Adrenal gland (tissue), 5 donors: Measurements from ENCODE around the gene ST8SIA1.

Experiments used
- POLR2A ChIP-seq, 2 donors: fragments of 450-650 bp; IDR thresholded peaks; one replicate each; pipeline ENCODE4 v1.6.1; 2017; ENCODE audit warnings: antibody characterized with exemption in 2 of 2, mild to moderate bottlenecking in 2 of 2, moderate library complexity in 1 of 2
- TF ChIP-seq, protein P1 (sequence below), 6 experiments: fragments of 450-650 bp in 4 of 6; fragments of 200-600 bp in 2 of 6; sonication (generic) in 1 of 6; IDR thresholded peaks; 1 replicate in 5 of 6; 2 replicates in 1 of 6; pipeline versions ENCODE4 v1.5.1 to v1.8.0; 2016 to 2021; ENCODE audit warnings: antibody characterized with exemption in 6 of 6, mild to moderate bottlenecking in 2 of 6, moderate library complexity in 1 of 6
- donor health status: DM: no; HTN: no; CAD: no.

DNA sequence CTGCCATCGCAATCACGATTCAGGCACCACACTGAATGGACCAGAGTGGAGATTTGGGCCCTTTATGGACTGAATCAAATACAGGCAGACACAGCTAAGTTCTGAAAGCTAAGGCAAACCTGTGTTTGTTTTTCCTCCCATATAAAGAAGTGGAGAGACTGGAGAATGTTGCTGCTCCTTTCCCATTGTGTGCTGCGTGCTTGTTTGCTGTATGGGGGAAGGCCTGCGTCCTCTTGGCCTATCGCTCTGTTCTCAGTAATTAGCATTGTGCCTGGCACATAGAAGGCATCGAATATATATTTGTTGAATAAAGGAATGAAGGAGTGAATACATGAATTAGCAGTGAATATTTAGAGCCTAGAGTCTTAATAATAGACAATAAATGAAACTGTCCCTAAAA is 12.4 kb downstream of the ST8SIA1 start:
- no peak for TF ChIP-seq POLR2A (IDR thresholded peaks at IDR 0.05)
- TF ChIP-seq, protein P1, sequence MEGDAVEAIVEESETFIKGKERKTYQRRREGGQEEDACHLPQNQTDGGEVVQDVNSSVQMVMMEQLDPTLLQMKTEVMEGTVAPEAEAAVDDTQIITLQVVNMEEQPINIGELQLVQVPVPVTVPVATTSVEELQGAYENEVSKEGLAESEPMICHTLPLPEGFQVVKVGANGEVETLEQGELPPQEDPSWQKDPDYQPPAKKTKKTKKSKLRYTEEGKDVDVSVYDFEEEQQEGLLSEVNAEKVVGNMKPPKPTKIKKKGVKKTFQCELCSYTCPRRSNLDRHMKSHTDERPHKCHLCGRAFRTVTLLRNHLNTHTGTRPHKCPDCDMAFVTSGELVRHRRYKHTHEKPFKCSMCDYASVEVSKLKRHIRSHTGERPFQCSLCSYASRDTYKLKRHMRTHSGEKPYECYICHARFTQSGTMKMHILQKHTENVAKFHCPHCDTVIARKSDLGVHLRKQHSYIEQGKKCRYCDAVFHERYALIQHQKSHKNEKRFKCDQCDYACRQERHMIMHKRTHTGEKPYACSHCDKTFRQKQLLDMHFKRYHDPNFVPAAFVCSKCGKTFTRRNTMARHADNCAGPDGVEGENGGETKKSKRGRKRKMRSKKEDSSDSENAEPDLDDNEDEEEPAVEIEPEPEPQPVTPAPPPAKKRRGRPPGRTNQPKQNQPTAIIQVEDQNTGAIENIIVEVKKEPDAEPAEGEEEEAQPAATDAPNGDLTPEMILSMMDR (IDR thresholded peaks at IDR 0.05): no peak
